Endothelial cell of umbilical vein (primary cell): Measurements from ENCODE around the gene GAPDHS. TPM values are rescaled to one million over a fixed set of nuclear protein-coding genes. Genes with fewer than 3 reads are reported as not detected.

ENCODE experiments used
- BruUV-seq: library from RNA; stranded (reverse); fragments of 400-500 nt; replicated peaks from 2 replicates; lab custom pipeline; 2021; lab: Mats Ljungman, UMichigan
- CTCF ChIA-PET: fragments of 300-600, 350-600 bp; sonication (Branson Sonifier 250); formaldehyde crosslinking; loops from one replicate; lab custom pipeline; 2021; ENCODE audit warnings: antibody characterized with exemption, inconsistent platforms; lab: Charles Lee
- POLR2A ChIA-PET: fragments of 300-600, 350-600 bp; sonication (Branson Sonifier 250); formaldehyde crosslinking; loops from one replicate; lab custom pipeline; 2021; ENCODE audit warnings: antibody characterized with exemption, inconsistent platforms; lab: Charles Lee
- DNase-seq: peaks from one replicate; pipeline ENCODE4 v3.0.0-alpha.2; 2011; ENCODE audit warnings: low read depth, low spot score
- FAIRE-seq: peaks from 2 replicates; lab custom pipeline; 2011; peaks lifted over from hg19 to GRCh38; lab: Jason Lieb, UNC
- H2AFZ ChIP-seq: 2 replicates; pipeline ENCODE4 v1.6.0; 2012; ENCODE audit warnings: low read depth, low read length, control low read depth, inconsistent platforms
- H3K27ac ChIP-seq: 2 replicates; pipeline ENCODE4 v1.5.1; 2011; ENCODE audit warnings: low read depth, mild to moderate bottlenecking, control low read depth, low read length, moderate library complexity; ENCODE audit not compliant: insufficient read depth
- H3K27me3 ChIP-seq, 2 experiments: 2 replicates each; pipeline versions ENCODE4 v1.6.0 to v1.6.1; 2011; ENCODE audit warnings: low read length in 2 of 2, mixed read lengths in 1 of 2; ENCODE audit not compliant: control insufficient read depth in 2 of 2, insufficient read depth in 2 of 2
- H3K36me3 ChIP-seq, 2 experiments: 2 replicates in 1 of 2; 3 replicates in 1 of 2; pipeline ENCODE4 v1.5.1; 2011; ENCODE audit warnings: low read length in 2 of 2, mild to moderate bottlenecking in 1 of 2, moderate library complexity in 1 of 2; ENCODE audit not compliant: control insufficient read depth in 2 of 2, insufficient read depth in 2 of 2; ENCODE audit errors: extremely low read depth in 1 of 2
- H3K4me1 ChIP-seq: 3 replicates; pipeline ENCODE4 v1.5.1; 2011; ENCODE audit warnings: mild to moderate bottlenecking, low read length; ENCODE audit not compliant: control insufficient read depth, insufficient read depth; ENCODE audit errors: extremely low read depth
- H3K4me2 ChIP-seq: 2 replicates; pipeline ENCODE4 v1.6.1; 2011; ENCODE audit warnings: low read length, control low read depth, mixed read lengths; ENCODE audit not compliant: insufficient read depth
- H3K4me3 ChIP-seq, 3 experiments: fragments of 200-600 bp in 1 of 3; sonication (generic), shearing (Covaris generic) in 1 of 3; replicated peaks in 1 of 3; 2 replicates each; pipeline ENCODE4 v1.5.1; 2011 to 2016; ENCODE audit warnings: control low read depth in 3 of 3, low read length in 3 of 3, mild to moderate bottlenecking in 2 of 3, inconsistent platforms in 1 of 3, low read depth in 1 of 3, moderate library complexity in 1 of 3; ENCODE audit not compliant: insufficient read depth in 1 of 3
- H3K79me2 ChIP-seq: 2 replicates; pipeline ENCODE4 v1.6.0; 2012; ENCODE audit warnings: low read length, inconsistent platforms; ENCODE audit not compliant: control insufficient read depth, insufficient read depth
- H3K9ac ChIP-seq: replicated peaks from 2 replicates; pipeline ENCODE3; 2011; ENCODE audit warnings: low read length, control low read depth; ENCODE audit not compliant: insufficient read depth; ENCODE audit errors: extremely low read depth
- H3K9me1 ChIP-seq: replicated peaks from 3 replicates; pipeline ENCODE4 v1.6.0; 2011; ENCODE audit warnings: mild to moderate bottlenecking, low read length; ENCODE audit not compliant: control insufficient read depth, insufficient read depth; ENCODE audit errors: extremely low read depth
- H3K9me3 ChIP-seq: replicated peaks from 2 replicates; pipeline ENCODE4 v1.5.1; 2012; ENCODE audit warnings: low read length, inconsistent platforms; ENCODE audit not compliant: control insufficient read depth, insufficient read depth
- H4K20me1 ChIP-seq: replicated peaks from 2 replicates; pipeline ENCODE3; 2011; ENCODE audit warnings: mild to moderate bottlenecking, low read length; ENCODE audit not compliant: control insufficient read depth, insufficient read depth; ENCODE audit errors: extremely low read depth
- EZH2 ChIP-seq: IDR thresholded peaks from 2 replicates; pipeline ENCODE4 v1.6.1; 2012; ENCODE audit warnings: borderline replicate concordance, low read depth, mild to moderate bottlenecking, moderate library complexity, low read length, inconsistent platforms; ENCODE audit not compliant: severe bottlenecking
- FOS ChIP-seq: IDR thresholded peaks from 2 replicates; pipeline ENCODE4 v1.6.1; 2011; ENCODE audit warnings: mild to moderate bottlenecking, low read length, moderate library complexity, borderline replicate concordance; ENCODE audit not compliant: insufficient read depth
- GATA2 ChIP-seq: IDR thresholded peaks from 2 replicates; pipeline ENCODE4 v1.7.0; 2011; ENCODE audit warnings: low read depth, mild to moderate bottlenecking, moderate library complexity, mixed read lengths, low read length; ENCODE audit not compliant: insufficient read length, insufficient read depth
- JUN ChIP-seq: IDR thresholded peaks from 2 replicates; pipeline ENCODE4 v1.6.1; 2011; ENCODE audit warnings: borderline replicate concordance, low read depth; ENCODE audit not compliant: insufficient read length, insufficient read depth
- MYC ChIP-seq: IDR thresholded peaks from one replicate; pipeline ENCODE4 v1.6.1; 2011; ENCODE audit warnings: mild to moderate bottlenecking, low read depth, low read length
- POLR2A ChIP-seq: IDR thresholded peaks from 2 replicates; pipeline ENCODE4 v1.6.1; 2012; ENCODE audit warnings: low read depth, mild to moderate bottlenecking, control low read depth, low read length
- POLR2AphosphoS5 ChIP-seq: IDR thresholded peaks from 2 replicates; pipeline ENCODE4 v1.6.1; 2012; ENCODE audit warnings: low read depth, mild to moderate bottlenecking, control low read depth, low read length, moderate library complexity; ENCODE audit not compliant: insufficient read depth
- dilution Hi-C: fragments of 300-500 bp; cut with MboI; formaldehyde crosslinking; loops from one replicate; pipeline ENCODE4 v1.15.0; 2019; ENCODE audit warnings: low sequenced_read_pairs; ENCODE audit not compliant: extremely low pct_ligation_motif_present
- intact Hi-C: fragments of 100-400 bp; cut with micrococcal nuclease; formaldehyde crosslinking; loops from one replicate; pipeline ENCODE4 v1.10.0; 2022
- polyA plus RNA-seq, 4 experiments: library from polyadenylated mRNA; depleted of rRNA in 3 of 4; stranded (reverse) in 3 of 4; unstranded in 1 of 4; fragments of >200 nt; gene quantifications; 2 replicates each; pipeline versions ENCODE4 v1.2.1 to v1.2.3, GENCODE V29; 2011 to 2012; ENCODE audit warnings: missing spikeins in 1 of 4
- total RNA-seq: library from RNA; stranded (reverse); gene quantifications from 2 replicates; pipeline ENCODE4 v1.2.3, GENCODE V29; 2021
- TF ChIP-seq, protein P1 (sequence below), 2 donors: IDR thresholded peaks; 1 replicate in 1 of 2; 2 replicates in 1 of 2; pipeline ENCODE4 v1.5.1; 2011; ENCODE audit warnings: low read length in 2 of 2, mild to moderate bottlenecking in 2 of 2, moderate library complexity in 2 of 2, control low read depth in 1 of 2, inconsistent platforms in 1 of 2, low read depth in 1 of 2; ENCODE audit not compliant: insufficient read depth in 1 of 2; ENCODE audit errors: extremely low read depth in 1 of 2
- TF ChIP-seq, protein P2 (sequence below): IDR thresholded peaks from 2 replicates; pipeline ENCODE4 v1.6.1; 2011; ENCODE audit not compliant: insufficient read depth, insufficient read length

The GAPDHS gene
- total and polyA plus RNA-seq, 2 donors (not counting 3 experiments of a cell fraction or from before 2014, with no cell fraction given) = not detected

DNA sequence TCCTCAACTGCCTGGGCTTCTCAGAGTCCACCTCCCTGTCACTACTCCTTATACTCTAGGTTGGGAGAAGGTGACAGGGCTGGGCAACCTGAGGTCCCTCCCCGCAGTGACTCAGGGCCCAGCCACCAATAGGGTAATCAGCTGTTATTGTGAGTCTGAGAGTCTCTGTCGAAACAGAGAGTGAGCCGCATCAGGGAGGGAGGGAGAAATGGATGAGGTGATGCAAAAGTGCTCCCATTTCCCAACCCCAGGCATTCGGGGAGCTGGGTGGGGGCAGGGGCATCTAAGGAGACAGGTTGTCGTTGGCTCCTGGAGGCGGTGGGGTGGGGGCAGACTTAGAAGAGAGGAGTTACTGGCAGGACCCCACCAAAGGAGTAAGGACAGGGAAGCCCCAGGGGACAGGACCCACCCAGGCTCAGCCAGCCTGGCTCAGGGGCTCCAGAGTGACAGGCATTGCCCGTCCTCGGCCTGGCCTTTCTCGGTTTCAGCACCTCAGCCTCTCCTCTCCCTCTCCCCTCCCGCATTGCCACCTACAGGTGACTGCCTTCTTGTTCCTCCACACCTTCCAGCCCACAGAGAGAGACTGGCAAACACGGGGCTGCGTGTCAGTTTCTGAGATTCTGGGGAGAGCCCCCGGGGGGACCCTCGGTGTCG lies 19.5 kb upstream of the GAPDHS start, which contains the start of gene DMKN:
TSS of gene DMKN (minus strand) at position 22 of the 654 bp plus-strand sequence. CDS start 174 bp downstream, outside the sequence.
- H3K27me3 ChIP-seq = peaks cover 26 to 30% of the 10 kb centered on the region in 2 experiments
- dilution Hi-C loops (no loop called here), intact Hi-C loops (no loop called here)
- no peak within 1 kb of the TSS for H3K4me2 ChIP-seq
- TF ChIP-seq POLR2AphosphoS5 (no peak), POLR2A (no peak)
- FAIRE-seq (no peak), DNase-seq (no peak)
- CTCF ChIA-PET = no interaction called here
- H3K4me1 ChIP-seq = no peaks in the 10 kb centered on the region
- H3K9me1 ChIP-seq = no peaks in the 10 kb centered on the region
- no peaks in the 10 kb centered on the region for H3K36me3 ChIP-seq
- H3K4me3 ChIP-seq = no peak within 1 kb of the TSS
- no TSS peak for BruUV-seq
- H3K79me2 ChIP-seq = no peaks in the 10 kb centered on the region
- H3K9ac ChIP-seq = no peak within 1 kb of the TSS
- no peaks in the 10 kb centered on the region for H3K9me3 ChIP-seq
- POLR2A ChIA-PET = no interaction called here
- no peak within 1 kb of the TSS for H2AFZ ChIP-seq
- H4K20me1 ChIP-seq = no peaks in the 10 kb centered on the region
- no peak within 1 kb of the TSS for H3K27ac ChIP-seq

GRCh38 chr19:35514282-35514809 lies 18.9 kb upstream of the GAPDHS start:
- Histone ChIP-seq H2AFZ (no peak overlapping the region), H3K4me3 (no peak overlapping the region), H3K4me1 (no peaks in the 10 kb centered on the region), H3K27me3 (peaks cover 22 to 24% of the 10 kb centered on the region in 2 experiments), H3K9me1 (no peaks in the 10 kb centered on the region), H3K27ac (no peak overlapping the region), H3K4me2 (no peak overlapping the region), H3K79me2 (no peaks in the 10 kb centered on the region), H3K9me3 (no peaks in the 10 kb centered on the region), H3K36me3 (no peaks in the 10 kb centered on the region), H3K9ac (no peak overlapping the region), H4K20me1 (no peaks in the 10 kb centered on the region)
- TF ChIP-seq GATA2 = no peak
- no peak for TF ChIP-seq FOS
- TF ChIP-seq POLR2A = no peak
- TF ChIP-seq, protein P1, sequence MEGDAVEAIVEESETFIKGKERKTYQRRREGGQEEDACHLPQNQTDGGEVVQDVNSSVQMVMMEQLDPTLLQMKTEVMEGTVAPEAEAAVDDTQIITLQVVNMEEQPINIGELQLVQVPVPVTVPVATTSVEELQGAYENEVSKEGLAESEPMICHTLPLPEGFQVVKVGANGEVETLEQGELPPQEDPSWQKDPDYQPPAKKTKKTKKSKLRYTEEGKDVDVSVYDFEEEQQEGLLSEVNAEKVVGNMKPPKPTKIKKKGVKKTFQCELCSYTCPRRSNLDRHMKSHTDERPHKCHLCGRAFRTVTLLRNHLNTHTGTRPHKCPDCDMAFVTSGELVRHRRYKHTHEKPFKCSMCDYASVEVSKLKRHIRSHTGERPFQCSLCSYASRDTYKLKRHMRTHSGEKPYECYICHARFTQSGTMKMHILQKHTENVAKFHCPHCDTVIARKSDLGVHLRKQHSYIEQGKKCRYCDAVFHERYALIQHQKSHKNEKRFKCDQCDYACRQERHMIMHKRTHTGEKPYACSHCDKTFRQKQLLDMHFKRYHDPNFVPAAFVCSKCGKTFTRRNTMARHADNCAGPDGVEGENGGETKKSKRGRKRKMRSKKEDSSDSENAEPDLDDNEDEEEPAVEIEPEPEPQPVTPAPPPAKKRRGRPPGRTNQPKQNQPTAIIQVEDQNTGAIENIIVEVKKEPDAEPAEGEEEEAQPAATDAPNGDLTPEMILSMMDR (IDR thresholded peaks at IDR 0.05; ENCODE audit: extremely low read depth in 1 of 2, insufficient read depth in 1 of 2, low read depth in 1 of 2, low read length in 2 of 2) = no peak
- TF ChIP-seq EZH2 = no peak
- TF ChIP-seq JUN = no peak
- no peak for TF ChIP-seq MYC
- TF ChIP-seq, protein P2, sequence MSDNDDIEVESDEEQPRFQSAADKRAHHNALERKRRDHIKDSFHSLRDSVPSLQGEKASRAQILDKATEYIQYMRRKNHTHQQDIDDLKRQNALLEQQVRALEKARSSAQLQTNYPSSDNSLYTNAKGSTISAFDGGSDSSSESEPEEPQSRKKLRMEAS = no peak
- no peak for TF ChIP-seq POLR2AphosphoS5
- FAIRE-seq = no peak
- BruUV-seq = no TSS peak
- no peak for DNase-seq
- POLR2A ChIA-PET = no interaction called here
- dilution Hi-C loops (no loop called here), intact Hi-C loops (no loop called here)
- CTCF ChIA-PET = no interaction called here
